NCI-H748 treated with DMSO at 0.1 percent for 48 hours (cell line): ENCODE measurements around the gene P2RX6.
"Not testable (repeated sequence)": the region's sequence is repeated elsewhere in the genome, so short reads cannot be mapped to it uniquely, and the experiment has no call there.

Source experiments
- DNase-seq: peaks from one replicate; lab custom pipeline; 2025; lab: John Stamatoyannopoulos, UW

The P2RX6 gene

GRCh38 chr22:21052715-21053459 lies 37.9 kb downstream of the P2RX6 start:
- no peak for DNase-seq

- no peak for DNase-seq
Observed at GRCh38 chr22:21054046-21054713, 39.2 kb downstream of the P2RX6 start.

- no peak for DNase-seq
Observed at GRCh38 chr22:21054714-21055563, 40.0 kb downstream of the P2RX6 start.

- no peak for DNase-seq
Observed at GRCh38 chr22:21055564-21055834, 40.5 kb downstream of the P2RX6 start.

- DNase-seq: no peak
Observed at GRCh38 chr22:21055880-21056319, 40.9 kb downstream of the P2RX6 start.

GRCh38 chr22:21060363-21060762 lies 45.4 kb downstream of the P2RX6 start:
- not testable (repeated sequence) for DNase-seq

GRCh38 chr22:21061660-21062321 lies 46.8 kb downstream of the P2RX6 start:
- DNase-seq: not testable (repeated sequence)

GRCh38 chr22:21064425-21064824 lies 49.5 kb downstream of the P2RX6 start:
- not testable (repeated sequence) for DNase-seq

GRCh38 chr22:21064917-21065864 lies 50.2 kb downstream of the P2RX6 start:
- no peak for DNase-seq

- no peak for DNase-seq
Observed at GRCh38 chr22:21067075-21067900, 52.3 kb downstream of the P2RX6 start.

- no peak for DNase-seq
Observed at GRCh38 chr22:21067901-21068680, 53.1 kb downstream of the P2RX6 start.

GRCh38 chr22:21068681-21069276 lies 53.8 kb downstream of the P2RX6 start:
- no peak for DNase-seq

GRCh38 chr22:21069375-21069774 lies 54.4 kb downstream of the P2RX6 start:
- no peak for DNase-seq

GRCh38 chr22:21070690-21071615 lies 56.0 kb downstream of the P2RX6 start:
- DNase-seq: no peak

GRCh38 chr22:21071796-21072195 lies 56.8 kb downstream of the P2RX6 start:
- DNase-seq: not testable (repeated sequence)

- DNase-seq: no peak
Observed at GRCh38 chr22:21073023-21073422, 58.1 kb downstream of the P2RX6 start.

- DNase-seq: no peak
Observed at GRCh38 chr22:21073482-21073881, 58.5 kb downstream of the P2RX6 start.
